Inferior parietal cortex (tissue), 1 donor: Measurements from ENCODE around the gene ZNF483.
A peak's percentile ranks its signal among the peaks of the same experiment; 100 is the strongest.
"Not testable (repeated sequence)": the region's sequence is repeated elsewhere in the genome, so short reads cannot be mapped to it uniquely, and the experiment has no call there.

Experiments
- DNase-seq: peaks from one replicate; pipeline ENCODE4 v3.0.0-alpha.2; 2016; ENCODE audit errors: extremely low spot score

The ZNF483 gene

GRCh38 chr9:111525056-111525977 lies at the start of gene ZNF483:
ZNF483 (plus strand) TSS chr9:111525179; CDS start chr9:111527396, 2,217 bp downstream.
- peak; percentile 90 for DNase-seq

- no peak for DNase-seq
Observed at GRCh38 chr9:111475195-111475594, 49.8 kb upstream of the ZNF483 start.

- DNase-seq, result no peak
Observed at GRCh38 chr9:111477677-111478076, 47.3 kb upstream of the ZNF483 start.

GRCh38 chr9:111481885-111482636 lies 42.9 kb upstream of the ZNF483 start:
- DNase-seq, result peak; percentile 22

- peak; percentile 70 for DNase-seq
Observed at GRCh38 chr9:111482694-111483438, 42.1 kb upstream of the ZNF483 start.

- DNase-seq, result no peak
Observed at GRCh38 chr9:111483439-111483857, 41.5 kb upstream of the ZNF483 start.

- DNase-seq, result peak; percentile 52
Observed at GRCh38 chr9:111483858-111484571, 41.0 kb upstream of the ZNF483 start, which contains the start of gene ECPAS. ECPAS (minus strand) TSS chr9:111484383; CDS start chr9:111472918, 11,465 bp downstream.

- DNase-seq, result peak; percentile 23
Observed at GRCh38 chr9:111484572-111484894, 40.4 kb upstream of the ZNF483 start.

GRCh38 chr9:111497196-111497595 lies 27.8 kb upstream of the ZNF483 start:
- DNase-seq, result not testable (repeated sequence)

- DNase-seq, result no peak
Observed at GRCh38 chr9:111501005-111501562, 23.9 kb upstream of the ZNF483 start.

- DNase-seq, result no peak
Observed at GRCh38 chr9:111501648-111502047, 23.3 kb upstream of the ZNF483 start.

- DNase-seq, result no peak
Observed at GRCh38 chr9:111502506-111502905, 22.5 kb upstream of the ZNF483 start.

GRCh38 chr9:111511581-111511980 lies 13.4 kb upstream of the ZNF483 start:
- not testable (repeated sequence) for DNase-seq

- no peak for DNase-seq
Observed at GRCh38 chr9:111514967-111515366, 10.0 kb upstream of the ZNF483 start.

- DNase-seq, result no peak
Observed at GRCh38 chr9:111516061-111516465, 8.9 kb upstream of the ZNF483 start.

- no peak for DNase-seq
Observed at GRCh38 chr9:111524731-111525055, 286 bp upstream of the ZNF483 start.

GRCh38 chr9:111527347-111527746 lies 2.4 kb downstream of the ZNF483 start:
- no peak for DNase-seq

GRCh38 chr9:111529787-111530186 lies 4.8 kb downstream of the ZNF483 start:
- no peak for DNase-seq

GRCh38 chr9:111531716-111532115 lies 6.7 kb downstream of the ZNF483 start:
- no peak for DNase-seq

GRCh38 chr9:111533099-111533790 lies 8.3 kb downstream of the ZNF483 start:
- DNase-seq, result no peak
